GM18909 (cell line): Measurements from ENCODE around the gene SELENOP.

Experiments used
- ATAC-seq: cut with Tn5 transposase; IDR thresholded peaks from one replicate; pipeline ENCODE4 v1.9.1; 2021; ENCODE audit warnings: mild to moderate bottlenecking; ENCODE audit not compliant: unreplicated experiment, poor library complexity

Gene SELENOP

GRCh38 chr5:42799241-42799608, 12.5 kb downstream of the SELENOP start:
- ATAC-seq: no peak

- ATAC-seq: no peak
These were observed 13.1 kb downstream of the SELENOP start for GRCh38 chr5:42798284-42799240.

- ATAC-seq: no peak
These were observed 20.5 kb downstream of the SELENOP start for GRCh38 chr5:42791151-42791550.

GRCh38 chr5:42787845-42788244, 23.8 kb downstream of the SELENOP start:
- no peak for ATAC-seq

GRCh38 chr5:42787073-42787472, 24.6 kb downstream of the SELENOP start:
- ATAC-seq: no peak

- no peak for ATAC-seq
These were observed 25.9 kb downstream of the SELENOP start for GRCh38 chr5:42785756-42786155.

- ATAC-seq: no peak
These were observed 27.6 kb downstream of the SELENOP start for GRCh38 chr5:42784132-42784531.

- ATAC-seq: no peak
These were observed 30.1 kb downstream of the SELENOP start for GRCh38 chr5:42781584-42781983.

GRCh38 chr5:42779083-42779482, 32.6 kb downstream of the SELENOP start:
- peak; percentile 67 for ATAC-seq

GRCh38 chr5:42772265-42772993, 39.3 kb downstream of the SELENOP start:
- ATAC-seq: no peak

- ATAC-seq: no peak
These were observed 41.7 kb downstream of the SELENOP start for GRCh38 chr5:42770003-42770402.

GRCh38 chr5:42768106-42768504, 43.6 kb downstream of the SELENOP start:
- no peak for ATAC-seq

- ATAC-seq: peak; percentile 66
These were observed 44.1 kb downstream of the SELENOP start for GRCh38 chr5:42767491-42768105.

- no peak for ATAC-seq
These were observed 49.9 kb downstream of the SELENOP start for GRCh38 chr5:42761791-42762190.

GRCh38 chr5:42760426-42760825, 51.3 kb downstream of the SELENOP start:
- no peak for ATAC-seq

- no peak for ATAC-seq
These were observed 52.2 kb downstream of the SELENOP start for GRCh38 chr5:42759456-42759855.

- peak; percentile 98 for ATAC-seq
These were observed 54.8 kb downstream of the SELENOP start, which contains the start of gene CCDC152 for GRCh38 chr5:42756606-42757601. TSS of gene CCDC152 (plus strand) at chr5:42756818. CDS start at chr5:42759122, 2,304 bp downstream.

GRCh38 chr5:42753099-42753498, 58.6 kb downstream of the SELENOP start:
- ATAC-seq: no peak

GRCh38 chr5:42751044-42751443, 60.6 kb downstream of the SELENOP start:
- ATAC-seq: no peak

- ATAC-seq: no peak
These were observed 61.2 kb downstream of the SELENOP start for GRCh38 chr5:42750507-42750906.
